HG02981 (cell line): ENCODE results near the gene DACT2.
"Not testable (repeated sequence)": the region's sequence is repeated elsewhere in the genome, so short reads cannot be mapped to it uniquely, and the experiment has no call there.

ENCODE experiments used
- ATAC-seq: cut with Tn5 transposase; IDR thresholded peaks from one replicate; pipeline ENCODE4 v1.9.1; 2021; ENCODE audit warnings: mild to moderate bottlenecking, moderate library complexity; ENCODE audit not compliant: unreplicated experiment

The DACT2 gene

GRCh38 chr6:168328086-168328485 is 8.5 kb upstream of the DACT2 start:
- no peak for ATAC-seq

DNA sequence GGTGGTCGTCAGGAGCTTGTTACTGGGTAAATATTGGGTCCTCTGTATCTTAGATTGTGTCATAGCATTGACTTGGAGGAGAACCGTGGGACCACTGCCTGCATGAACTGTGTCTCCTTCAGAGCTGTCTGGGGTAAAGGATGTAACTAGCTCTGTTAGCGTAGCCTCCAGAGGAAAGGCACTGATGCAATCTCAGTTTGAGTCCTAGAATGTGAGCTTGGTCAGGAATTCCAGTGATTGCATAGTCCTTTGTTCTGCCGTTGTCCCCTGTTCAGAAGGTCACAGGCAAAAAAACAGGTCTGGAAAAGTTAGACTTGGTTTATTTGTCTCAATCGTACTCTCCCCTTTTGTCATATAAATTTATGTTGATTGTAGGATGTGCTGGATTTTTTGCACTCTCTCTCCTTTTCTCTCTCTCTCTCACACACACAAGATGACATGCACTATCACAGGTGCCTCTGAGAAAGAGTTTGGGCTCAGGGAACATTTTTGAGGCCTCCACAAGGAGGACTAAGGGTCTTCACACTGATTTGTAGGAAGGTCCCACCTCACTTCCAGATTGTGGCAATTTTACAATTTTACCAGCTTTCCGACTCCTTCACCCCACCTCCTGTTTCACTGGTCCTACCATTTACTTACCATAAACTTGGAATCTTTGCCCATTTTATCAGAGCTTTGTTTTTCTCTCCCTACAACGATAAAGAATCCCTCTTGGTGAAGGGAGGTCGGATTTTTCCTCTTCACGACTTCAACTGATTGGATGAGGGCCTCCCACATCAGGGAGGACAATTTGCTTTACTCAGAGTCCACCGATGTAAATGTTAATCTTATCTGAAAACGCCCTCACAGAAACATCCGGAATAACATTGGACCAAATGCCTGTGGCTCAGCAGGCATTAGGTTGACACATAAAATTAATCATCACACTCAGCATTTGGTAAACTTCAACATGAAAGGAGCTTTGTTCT is 7.0 kb upstream of the DACT2 start:
- ATAC-seq: no peak

GRCh38 chr6:168322966-168323365 is 3.4 kb upstream of the DACT2 start:
- no peak for ATAC-seq

DNA sequence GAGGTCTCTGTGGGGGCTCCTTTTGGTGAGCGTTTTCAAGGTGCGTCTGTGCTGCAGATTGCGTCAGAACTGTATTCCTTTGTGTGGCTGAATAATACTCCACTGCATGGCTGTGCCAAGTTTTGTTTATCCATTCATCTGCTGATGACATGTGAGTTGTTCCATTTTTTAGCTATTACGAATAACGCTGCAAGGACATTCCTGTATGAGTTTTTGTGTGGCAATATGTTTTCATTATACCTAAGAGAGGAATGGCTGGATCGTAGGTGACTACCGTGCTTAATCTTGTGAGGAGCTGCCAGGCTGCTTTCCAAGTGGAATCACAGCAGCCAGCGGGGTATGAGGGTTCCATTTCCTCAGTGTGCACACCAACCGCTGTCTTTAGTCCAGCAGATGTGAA is 1.1 kb upstream of the DACT2 start:
- no peak for ATAC-seq

DNA sequence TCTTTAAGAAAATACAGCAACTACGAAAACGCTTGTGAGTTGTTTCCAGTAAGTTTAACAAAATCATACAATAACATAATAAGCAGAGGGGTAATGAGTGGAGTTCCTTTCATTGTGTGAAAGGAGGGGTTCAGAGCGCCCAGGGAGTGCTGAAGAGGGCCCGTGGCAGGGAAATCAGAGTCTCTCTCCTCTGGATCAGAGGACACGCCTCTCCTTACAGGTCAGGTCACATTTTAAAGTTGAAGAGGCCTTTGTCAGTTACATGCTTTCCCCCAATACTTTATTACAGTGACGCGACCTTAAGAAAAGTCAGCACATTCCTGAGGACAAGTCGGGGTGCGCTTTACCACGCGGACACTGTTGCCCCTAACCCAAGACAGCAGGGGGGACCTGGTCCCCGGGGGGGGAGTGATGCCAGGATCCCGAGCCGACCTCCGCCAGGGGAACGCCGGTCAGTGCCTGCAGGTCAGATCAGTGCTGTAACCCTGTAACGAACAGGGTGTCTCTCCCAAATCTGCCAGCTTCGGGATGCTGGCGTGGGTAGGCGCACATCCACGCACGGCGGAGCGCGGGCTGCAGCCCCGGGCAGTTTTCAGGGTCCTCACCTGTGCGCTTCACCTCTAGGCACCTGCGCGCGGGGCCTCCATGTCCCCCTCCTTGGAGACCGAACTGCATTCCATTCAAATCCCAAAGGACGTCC is 848 bp downstream of the DACT2 start:
- no peak for ATAC-seq

GRCh38 chr6:168318090-168318489 is 1.5 kb downstream of the DACT2 start:
- ATAC-seq: no peak

DNA sequence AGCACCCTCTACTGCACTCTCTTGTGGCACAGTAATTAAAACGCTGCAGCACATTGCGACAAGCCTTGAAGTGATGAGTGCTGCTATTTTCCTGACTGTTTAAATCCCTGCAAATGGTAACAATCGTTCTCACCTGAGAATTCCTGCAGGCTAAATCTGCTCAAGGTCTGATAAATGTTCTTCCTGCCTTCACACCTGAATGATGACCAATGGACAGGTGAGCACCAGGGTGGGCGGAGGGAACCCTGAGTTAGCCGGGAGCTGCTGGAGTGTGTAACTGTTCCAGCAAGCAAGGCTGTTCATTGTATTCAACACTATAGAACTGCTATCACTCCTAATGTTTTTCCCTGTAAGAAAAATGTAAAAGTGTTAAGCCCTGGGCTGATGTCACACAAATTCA is 4.0 kb downstream of the DACT2 start:
- ATAC-seq: no peak

GRCh38 chr6:168314948-168315347 is 4.6 kb downstream of the DACT2 start:
- no peak for ATAC-seq

DNA sequence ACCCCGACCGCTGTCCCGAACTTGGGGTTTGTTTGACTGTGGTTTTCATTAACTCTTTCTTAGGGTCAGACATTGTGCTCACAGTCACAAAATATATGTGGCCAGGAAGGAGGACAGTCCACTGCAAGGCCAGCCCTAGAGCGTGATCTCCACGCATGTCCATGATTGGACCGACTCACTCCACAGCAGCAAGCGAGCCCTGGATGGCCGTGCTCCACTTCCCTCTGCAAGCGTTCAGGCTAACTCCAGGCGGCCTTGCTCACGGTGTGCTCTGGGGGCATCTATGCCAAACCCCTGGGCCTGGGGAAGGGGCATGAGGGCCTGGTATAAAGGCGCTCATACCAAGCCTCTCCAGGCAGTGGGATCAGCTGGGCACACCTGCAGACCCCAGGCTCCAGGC is 5.6 kb downstream of the DACT2 start:
- no peak for ATAC-seq

DNA sequence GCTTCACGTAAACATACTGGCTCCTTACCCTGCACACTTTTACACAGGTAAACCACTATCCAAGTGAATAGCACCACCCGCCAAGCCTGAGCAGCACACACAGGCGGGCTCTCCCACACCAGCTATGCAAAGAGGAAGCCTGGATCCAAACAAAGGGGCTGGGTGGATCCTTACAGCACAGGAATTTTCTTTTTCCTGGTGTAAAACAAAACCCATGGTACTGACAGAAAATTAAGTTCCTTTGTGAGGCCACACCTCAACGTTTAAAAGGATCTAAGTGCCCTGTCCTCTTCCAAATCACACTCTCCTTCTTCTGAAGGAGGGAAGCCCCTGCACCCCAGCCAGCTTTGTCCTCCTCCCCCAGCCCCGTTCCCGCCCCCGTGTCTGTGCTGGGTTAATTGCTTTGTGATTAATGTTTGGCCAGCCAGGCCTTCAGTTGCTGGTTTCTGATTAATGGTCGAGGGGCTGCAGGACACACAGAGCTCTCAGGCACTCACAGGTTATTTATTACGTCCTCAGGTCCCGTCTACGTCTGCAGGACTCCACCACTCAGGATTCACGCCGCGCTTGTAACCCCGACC is 6.1 kb downstream of the DACT2 start:
- ATAC-seq: no peak

GRCh38 chr6:168312125-168312507 is 7.5 kb downstream of the DACT2 start:
- ATAC-seq: not testable (repeated sequence)

GRCh38 chr6:168311410-168312124 is 8.0 kb downstream of the DACT2 start:
- ATAC-seq: no peak

DNA sequence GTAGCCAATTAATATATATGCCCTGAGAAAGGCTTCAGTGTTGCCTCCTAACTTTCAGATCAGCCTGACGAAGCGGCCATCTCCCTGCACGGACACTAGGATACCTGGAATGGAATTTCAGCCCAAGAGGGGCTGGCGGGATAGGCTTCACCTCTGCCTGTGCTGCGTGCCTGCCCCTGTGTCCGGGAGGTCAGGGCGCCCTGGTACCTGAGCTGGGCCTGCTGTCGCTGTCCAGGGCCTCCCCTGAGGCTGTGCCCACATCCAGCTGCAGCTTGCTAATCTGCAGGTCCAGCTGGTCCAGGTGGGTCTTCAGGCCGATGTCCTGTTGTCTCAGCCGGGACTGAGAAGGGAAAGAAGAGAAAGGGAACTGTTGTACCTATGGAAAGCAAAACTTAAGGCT is 8.6 kb downstream of the DACT2 start:
- no peak for ATAC-seq

GRCh38 chr6:168310403-168310802 is 9.2 kb downstream of the DACT2 start:
- ATAC-seq: no peak

DNA sequence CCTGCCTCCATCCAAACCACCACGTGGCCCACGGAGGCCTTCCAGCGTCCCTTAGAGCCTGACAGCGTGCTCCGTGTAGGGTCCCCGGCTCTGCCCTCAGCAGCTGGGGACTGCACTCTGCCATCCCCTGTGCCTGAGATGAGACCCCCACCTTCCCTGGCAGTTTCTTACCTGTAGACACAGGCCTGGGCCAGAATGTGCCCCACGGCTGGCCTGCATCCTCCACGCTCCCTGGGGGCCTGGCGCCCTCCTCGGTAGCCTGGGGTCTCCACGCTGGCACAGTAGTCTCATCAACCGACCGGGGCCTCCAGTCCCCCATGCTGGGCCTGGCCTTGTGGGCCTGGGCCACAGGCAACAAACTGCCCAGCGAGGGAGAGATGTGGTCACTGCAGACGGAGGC is 9.6 kb downstream of the DACT2 start:
- no peak for ATAC-seq

- ATAC-seq: no peak
These were observed 10.4 kb downstream of the DACT2 start for GRCh38 chr6:168309183-168309582.

- ATAC-seq: no peak
These were observed 11.0 kb downstream of the DACT2 start for GRCh38 chr6:168308390-168309144.

GRCh38 chr6:168307695-168308021 is 11.9 kb downstream of the DACT2 start:
- no peak for ATAC-seq

DNA sequence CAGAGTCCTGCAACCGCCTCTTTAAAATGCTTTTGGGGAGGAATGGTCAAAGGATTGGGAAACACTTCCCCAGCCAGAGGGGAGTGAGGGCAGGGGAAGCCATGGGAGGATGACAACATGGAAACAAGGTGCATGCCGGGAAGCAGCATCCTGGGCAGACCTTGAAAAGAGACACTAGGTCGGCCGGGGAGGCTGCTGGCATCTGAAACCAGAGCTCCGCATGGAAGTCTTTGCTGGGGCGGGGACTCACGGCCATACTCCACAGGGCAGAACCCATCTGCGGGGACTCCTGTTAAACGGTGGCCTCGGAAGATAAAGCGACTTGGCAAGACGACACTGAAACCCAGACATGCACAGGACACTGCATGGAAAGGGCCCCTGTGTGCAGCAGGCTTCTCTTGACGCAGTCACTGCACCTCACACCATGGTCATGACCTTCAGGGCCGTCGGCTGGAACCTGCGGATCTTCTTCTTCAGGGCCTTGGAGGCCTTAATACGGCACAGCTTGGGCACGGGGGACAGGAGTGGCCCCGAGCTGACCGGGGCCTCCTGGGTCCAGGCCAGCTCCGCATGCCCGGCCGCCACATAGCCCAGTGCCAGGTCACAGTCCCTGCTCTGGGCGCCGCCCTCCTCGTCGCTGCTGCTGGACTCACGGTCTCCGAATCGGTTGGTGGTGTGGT is 12.4 kb downstream of the DACT2 start:
- ATAC-seq: no peak

GRCh38 chr6:168305863-168306262 is 13.7 kb downstream of the DACT2 start:
- no peak for ATAC-seq
